MV-4-11 (cell line): ENCODE data around the gene CFAP74.
"Not testable (repeated sequence)": the region's sequence is repeated elsewhere in the genome, so short reads cannot be mapped to it uniquely, and the experiment has no call there.

Source experiments
- DNase-seq: peaks from one replicate; lab custom pipeline; 2025; lab: John Stamatoyannopoulos, UW

Gene CFAP74

GRCh38 chr1:1954831-1955441 lies 48.6 kb downstream of the CFAP74 start:
- DNase-seq = no peak

- DNase-seq = no peak
These were observed 49.6 kb downstream of the CFAP74 start for GRCh38 chr1:1954015-1954414.

GRCh38 chr1:1950940-1951339 lies 52.6 kb downstream of the CFAP74 start:
- no peak for DNase-seq

- DNase-seq = no peak
These were observed 54.8 kb downstream of the CFAP74 start for GRCh38 chr1:1948783-1949182.

GRCh38 chr1:1947493-1947892 lies 56.1 kb downstream of the CFAP74 start:
- DNase-seq = no peak

GRCh38 chr1:1946540-1946939 lies 57.0 kb downstream of the CFAP74 start:
- no peak for DNase-seq

GRCh38 chr1:1945782-1946393 lies 57.7 kb downstream of the CFAP74 start:
- no peak for DNase-seq

- DNase-seq = peak; percentile 32
These were observed 59.6 kb downstream of the CFAP74 start for GRCh38 chr1:1943834-1944570.

- peak; percentile 22 for DNase-seq
These were observed 60.6 kb downstream of the CFAP74 start for GRCh38 chr1:1942753-1943656.

GRCh38 chr1:1941868-1942752 lies 61.5 kb downstream of the CFAP74 start:
- no peak for DNase-seq

GRCh38 chr1:1941211-1941841 lies 62.3 kb downstream of the CFAP74 start:
- no peak for DNase-seq

- no peak for DNase-seq
These were observed 63.5 kb downstream of the CFAP74 start for GRCh38 chr1:1940123-1940425.

GRCh38 chr1:1939296-1940122 lies 64.1 kb downstream of the CFAP74 start:
- DNase-seq = no peak

GRCh38 chr1:1938613-1939295 lies 64.8 kb downstream of the CFAP74 start:
- DNase-seq = no peak

- no peak for DNase-seq
These were observed 65.4 kb downstream of the CFAP74 start for GRCh38 chr1:1938276-1938573.

- DNase-seq = no peak
These were observed 65.9 kb downstream of the CFAP74 start for GRCh38 chr1:1937549-1938275.

- no peak for DNase-seq
These were observed 66.5 kb downstream of the CFAP74 start for GRCh38 chr1:1937061-1937460.

- not testable (repeated sequence) for DNase-seq
These were observed 68.7 kb downstream of the CFAP74 start for GRCh38 chr1:1934848-1935247.
